Stimulated activated CD8-positive, alpha-beta memory T cell treated with anti-CD3 and anti-CD28 coated beads, Interleukin-7, amount 100 ng/mL, for 1 hour (primary cell): ENCODE results near the gene NEK4.

Experiments
- DNase-seq, 2 donors: peaks; one replicate each; pipeline ENCODE4 v3.0.0-alpha.2; 2020; ENCODE audit warnings: low read depth in 2 of 2

NEK4 gene

GRCh38 chr3:52792961-52793695 is 22.4 kb upstream of the NEK4 start:
- no peak for DNase-seq

GRCh38 chr3:52792413-52792812 is 21.7 kb upstream of the NEK4 start:
- DNase-seq: no peak

DNA sequence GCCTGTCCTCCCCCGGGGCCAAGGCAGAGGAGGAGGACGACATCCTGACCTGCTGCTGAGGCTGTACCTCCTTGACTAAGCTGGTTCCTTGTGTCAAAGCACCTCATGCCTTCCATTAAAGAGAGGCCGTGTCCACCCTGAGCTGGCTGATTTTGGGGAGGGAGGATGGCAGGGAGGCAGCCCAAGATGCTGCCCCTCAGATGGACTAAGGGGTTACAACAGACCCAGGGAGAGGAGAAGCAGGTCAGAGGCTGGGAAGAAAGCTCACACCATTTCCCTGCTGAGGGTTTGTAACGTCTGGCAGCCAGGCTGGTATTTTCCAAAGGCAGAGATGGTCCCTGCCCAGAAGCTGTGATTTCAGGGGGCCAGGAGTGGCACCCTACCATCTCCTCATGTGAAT is 21.2 kb upstream of the NEK4 start:
- DNase-seq: no peak

DNA sequence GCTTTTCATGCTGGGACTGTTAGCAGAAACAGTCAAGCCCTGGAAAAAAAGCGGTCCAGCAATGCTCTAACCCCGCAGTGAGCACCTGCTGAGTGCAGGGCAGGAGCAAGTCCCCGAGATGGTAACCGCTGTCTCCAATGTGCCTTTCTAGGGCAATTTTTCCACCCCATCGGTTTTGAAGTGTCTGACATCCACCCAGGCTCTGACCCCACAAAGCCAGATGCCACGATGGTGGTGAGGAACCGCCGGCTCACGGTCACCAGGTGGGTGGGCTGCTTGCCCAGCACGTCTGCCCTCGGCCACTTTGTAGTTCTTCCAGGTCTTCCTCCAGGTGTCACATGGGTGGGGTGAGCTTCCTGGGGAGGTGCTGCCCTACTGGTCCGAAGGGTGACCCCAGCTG is 20.6 kb upstream of the NEK4 start:
- no peak for DNase-seq

DNA sequence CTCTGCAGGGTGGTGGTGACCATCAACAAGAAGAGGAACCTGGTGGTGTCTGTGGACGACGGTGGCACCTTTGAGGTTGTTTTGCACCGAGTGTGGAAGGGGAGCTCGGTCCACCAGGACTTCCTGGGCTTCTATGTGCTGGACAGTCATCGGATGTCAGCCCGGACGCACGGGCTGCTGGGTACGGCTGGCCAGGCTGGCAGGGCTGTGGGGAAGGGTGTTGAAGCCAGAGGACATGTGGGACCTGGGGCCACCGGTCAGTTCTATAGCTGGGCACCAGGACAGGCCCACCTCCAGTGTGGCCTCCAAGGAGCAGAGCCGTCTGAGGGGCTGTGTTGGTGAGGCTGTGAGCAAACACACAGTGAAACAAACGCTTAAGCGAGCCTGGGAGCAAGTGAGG is 20.0 kb upstream of the NEK4 start:
- no peak for DNase-seq

DNA sequence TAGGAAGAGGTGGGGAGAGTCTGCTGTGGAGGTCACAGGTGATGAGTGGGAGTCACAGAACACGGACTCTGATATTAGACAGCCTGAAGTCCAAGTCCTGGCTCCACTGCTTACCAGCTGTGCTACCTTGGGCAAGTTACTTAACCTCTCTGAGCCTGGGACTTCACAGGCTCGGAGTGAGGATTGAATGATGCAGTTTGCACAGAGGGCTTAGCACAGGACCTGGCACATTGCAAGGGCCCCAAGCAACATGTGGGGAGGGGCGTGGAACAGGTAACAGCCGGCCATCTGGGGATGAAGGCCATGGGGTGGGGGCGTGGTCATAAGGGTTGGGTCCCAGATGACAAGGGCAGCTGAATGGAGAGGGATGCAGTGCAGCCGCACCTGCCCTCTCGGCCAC is 19.6 kb upstream of the NEK4 start:
- DNase-seq: no peak

GRCh38 chr3:52789746-52790040 is 19.0 kb upstream of the NEK4 start:
- no peak for DNase-seq

DNA sequence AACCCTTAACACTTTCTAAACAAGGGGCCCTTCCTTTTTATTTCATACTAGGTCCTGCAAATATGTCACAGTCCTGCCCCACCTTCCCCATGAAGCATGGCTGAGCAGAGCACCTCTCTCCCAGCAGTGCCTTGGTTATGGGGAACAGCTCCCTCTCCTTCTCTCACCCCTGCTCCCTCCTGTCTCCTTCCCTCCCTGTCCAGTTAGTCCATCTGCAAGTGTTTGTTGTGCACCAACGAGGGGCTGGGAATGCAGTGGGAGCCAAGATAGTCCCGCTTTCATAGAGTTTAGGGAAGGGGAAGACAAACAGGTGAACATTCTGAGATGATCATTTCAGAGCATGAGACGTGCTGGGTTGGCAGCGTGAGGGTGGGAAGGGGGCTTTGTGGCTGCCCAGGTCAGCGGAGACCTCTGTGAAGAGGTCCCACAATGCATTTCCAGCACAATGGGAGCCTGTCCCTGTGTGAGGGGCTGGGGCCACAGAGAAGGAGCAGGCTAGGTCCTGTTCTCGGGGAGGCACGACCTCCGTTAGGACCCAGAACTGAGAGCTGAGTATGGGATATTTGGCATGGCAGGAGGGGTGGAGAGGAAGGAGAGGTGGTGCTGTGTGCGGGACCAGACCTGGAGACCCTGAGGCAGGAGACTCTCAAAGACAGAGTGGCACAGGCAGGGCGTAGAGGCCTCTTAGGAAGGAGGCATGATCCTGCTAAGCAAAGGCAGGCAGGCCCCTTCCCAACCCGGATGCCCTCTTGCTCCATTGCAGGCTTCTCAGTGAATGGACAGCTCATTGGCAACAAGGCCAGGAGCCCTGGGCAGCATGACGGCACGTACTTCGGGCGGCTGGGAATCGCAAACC is 18.4 kb upstream of the NEK4 start:
- DNase-seq: no peak

DNA sequence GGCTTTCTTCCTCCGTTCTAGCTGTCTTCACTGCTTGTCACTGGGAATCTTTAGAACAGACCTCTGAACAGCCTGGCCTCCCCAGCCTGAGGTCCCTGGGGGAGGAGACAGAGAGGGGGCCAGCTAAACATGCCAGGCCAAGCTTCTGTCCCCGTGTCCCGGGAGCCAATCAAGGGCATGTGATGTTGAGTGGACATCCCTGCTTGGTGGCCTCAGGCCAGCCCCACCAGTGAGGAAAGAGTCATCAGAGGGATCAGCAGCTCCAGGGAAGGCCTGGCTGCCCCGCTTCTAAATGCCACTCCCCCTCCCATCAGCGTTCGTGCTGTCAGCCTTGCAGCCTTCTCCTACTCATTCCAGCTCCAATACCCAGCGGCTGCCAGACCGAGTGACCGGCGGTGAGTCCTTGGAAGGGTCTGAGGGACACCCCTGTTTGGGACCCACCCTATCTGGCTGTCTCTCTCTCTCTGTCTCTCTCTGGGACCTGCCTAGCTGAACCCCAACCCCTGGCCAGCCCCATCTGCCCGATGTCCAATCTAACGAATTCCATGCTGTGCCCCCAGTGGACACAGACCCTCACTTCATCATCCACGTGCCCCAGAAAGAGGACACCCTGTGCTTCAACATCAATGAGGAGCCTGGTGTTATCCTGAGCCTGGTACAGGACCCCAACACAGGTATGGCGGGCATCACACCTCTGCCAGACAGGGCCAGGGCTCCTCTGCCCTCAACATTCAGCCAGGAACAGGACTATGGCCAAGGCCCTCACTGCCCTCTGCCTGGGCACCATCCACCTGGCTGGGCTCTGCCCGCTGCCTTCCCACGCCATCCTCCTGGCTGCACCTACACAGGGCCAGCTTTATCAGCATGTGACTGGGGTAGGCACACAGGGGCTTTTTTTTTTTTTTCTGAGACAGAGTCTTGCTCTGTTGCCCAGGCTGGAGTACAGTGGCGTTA is 17.2 kb upstream of the NEK4 start:
- DNase-seq: no peak

DNA sequence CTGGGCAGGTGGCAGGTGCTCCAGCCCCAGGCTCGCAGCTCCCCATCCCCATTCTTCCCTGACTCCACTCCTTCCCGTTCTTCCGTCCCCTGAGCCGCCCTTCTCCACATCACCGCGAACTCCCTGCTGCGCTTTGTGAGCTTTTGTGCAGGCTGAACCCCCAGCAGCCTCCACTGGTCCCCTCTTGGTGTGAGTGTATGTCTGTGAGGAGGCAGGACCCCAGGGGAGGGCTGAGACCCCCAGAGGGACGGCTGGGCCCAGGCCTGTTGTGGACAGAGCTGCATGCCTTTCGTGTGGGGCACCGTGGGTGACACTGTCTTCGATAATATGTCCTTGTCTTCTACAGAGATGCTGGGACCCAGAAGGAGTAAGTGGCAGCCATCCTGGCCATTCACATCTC is 16.5 kb upstream of the NEK4 start:
- no peak for DNase-seq

DNA sequence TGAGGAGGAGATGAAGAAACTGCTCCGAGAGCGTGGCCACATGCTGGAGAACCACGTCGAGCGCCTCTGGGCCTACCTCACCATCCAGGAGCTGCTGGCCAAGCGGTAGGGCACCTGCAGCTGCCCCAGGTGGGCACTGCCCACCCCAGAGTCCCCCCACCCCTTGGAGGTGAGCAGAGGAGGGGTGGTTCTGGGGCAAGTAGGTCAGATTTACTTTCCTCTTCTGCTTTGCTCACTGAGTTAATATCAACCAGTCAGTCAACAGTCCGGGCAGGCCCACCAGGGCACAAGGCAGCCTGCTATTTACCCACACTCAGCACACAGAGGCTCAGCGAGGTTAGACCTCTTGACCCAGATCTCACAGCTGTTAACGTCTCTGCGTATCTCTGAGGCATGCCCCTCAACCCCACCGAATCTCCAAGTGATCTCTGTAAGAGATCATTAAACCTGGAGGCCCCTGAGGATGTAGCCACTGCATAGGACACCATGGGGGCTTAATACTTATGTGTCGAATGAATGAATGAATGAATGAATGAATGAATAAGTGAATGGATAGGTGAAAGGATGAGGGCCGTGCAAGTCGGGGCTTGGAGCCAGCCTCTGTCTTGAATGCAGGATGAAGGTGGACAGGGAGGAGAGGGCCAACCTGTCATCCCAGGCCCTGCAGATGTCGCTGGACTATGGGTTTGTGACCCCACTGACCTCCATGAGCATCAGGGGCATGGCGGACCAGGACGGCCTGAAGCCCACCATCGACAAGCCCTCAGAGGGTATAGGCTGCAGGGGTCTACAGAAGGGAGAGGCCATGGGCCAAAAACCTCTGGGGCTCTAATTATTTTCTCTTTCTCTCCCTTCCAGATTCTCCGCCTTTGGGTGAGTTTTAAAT is 15.8 kb upstream of the NEK4 start:
- DNase-seq: no peak

GRCh38 chr3:52784931-52785590 is 14.3 kb upstream of the NEK4 start:
- DNase-seq: no peak

- no peak for DNase-seq
Measured at GRCh38 chr3:52784021-52784621, 13.4 kb upstream of the NEK4 start.

GRCh38 chr3:52783211-52783555 is 12.4 kb upstream of the NEK4 start:
- DNase-seq: no peak

GRCh38 chr3:52782412-52783210 is 11.9 kb upstream of the NEK4 start:
- no peak for DNase-seq

GRCh38 chr3:52781741-52782140 is 11.0 kb upstream of the NEK4 start:
- DNase-seq: no peak

DNA sequence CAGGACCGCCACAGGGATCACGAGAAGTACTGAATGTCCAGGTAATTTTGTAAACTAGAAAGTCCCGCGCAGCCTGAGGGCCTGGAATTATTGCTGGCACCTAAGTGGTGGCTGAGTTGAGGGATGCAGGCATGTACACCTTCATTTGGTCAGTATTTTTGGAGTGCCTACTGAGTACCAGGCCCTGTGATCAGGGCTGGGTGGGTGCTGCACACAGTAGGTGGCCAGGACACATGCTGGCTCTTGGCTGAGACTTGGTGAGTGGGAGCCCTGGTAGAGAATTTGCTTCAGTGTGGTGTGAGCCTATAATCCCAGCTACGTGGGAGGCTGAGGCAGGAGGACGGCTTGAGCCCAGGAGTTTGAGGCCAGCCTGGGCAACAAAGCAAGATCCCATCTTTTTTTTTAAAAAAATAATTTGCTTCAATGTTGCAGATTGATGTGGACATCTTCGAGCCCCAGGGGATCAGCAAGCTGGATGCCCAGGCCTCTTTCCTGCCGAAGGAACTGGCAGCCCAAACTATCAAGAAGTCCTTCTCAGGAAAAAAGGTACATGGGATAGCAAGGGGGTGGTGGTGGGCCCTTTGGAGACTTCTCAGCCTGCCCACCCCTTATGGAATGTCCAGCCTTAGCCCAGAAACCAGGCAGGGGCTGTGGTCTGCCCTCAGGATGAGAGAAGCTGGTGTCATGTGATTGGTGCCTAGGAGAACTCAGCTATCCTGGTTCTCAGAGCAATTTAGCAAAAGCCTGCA is 9.3 kb upstream of the NEK4 start:
- no peak for DNase-seq

GRCh38 chr3:52779011-52779836 is 8.5 kb upstream of the NEK4 start:
- no peak for DNase-seq
